Stimulated activated CD8-positive, alpha-beta memory T cell treated with anti-CD3 and anti-CD28 coated beads, Interleukin-15, amount 100 ng/mL, for 24 hours (primary cell): Measurements from ENCODE around the gene ZSWIM4.

Source experiments
- DNase-seq: peaks from one replicate; pipeline ENCODE4 v3.0.0-alpha.2; 2020; ENCODE audit warnings: low read depth

Gene ZSWIM4

DNA sequence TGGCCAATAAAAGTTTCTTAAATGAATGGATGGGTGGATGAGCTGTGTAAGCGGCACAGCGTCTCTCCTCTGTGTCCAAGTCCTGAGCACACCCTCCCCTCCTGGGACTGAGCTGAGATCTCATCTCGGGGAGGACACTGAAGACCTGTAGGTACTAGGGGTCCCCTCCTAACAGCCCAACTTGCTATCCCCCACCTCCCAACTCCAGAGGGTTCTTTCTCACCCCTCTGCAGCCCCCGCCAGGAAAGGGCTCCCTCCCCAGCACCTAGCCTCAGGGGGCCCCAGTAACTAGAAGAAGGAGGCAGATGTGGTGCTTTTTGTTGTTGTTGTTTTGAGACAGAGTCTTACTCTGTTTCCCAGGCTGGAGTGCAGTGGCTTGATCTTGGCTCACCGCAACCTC is 80.6 kb downstream of the ZSWIM4 start:
- no peak for DNase-seq

- DNase-seq = no peak
Observed at GRCh38 chr19:13876834-13877233, 81.6 kb downstream of the ZSWIM4 start, which contains the start of gene NANOS3. Gene NANOS3 (plus strand): TSS chr19:13877134. CDS start chr19:13877249, 115 bp downstream.

GRCh38 chr19:13877303-13877702 is 82.1 kb downstream of the ZSWIM4 start:
- no peak for DNase-seq

GRCh38 chr19:13880059-13881043 is 85.1 kb downstream of the ZSWIM4 start:
- DNase-seq = peak; percentile 94

DNA sequence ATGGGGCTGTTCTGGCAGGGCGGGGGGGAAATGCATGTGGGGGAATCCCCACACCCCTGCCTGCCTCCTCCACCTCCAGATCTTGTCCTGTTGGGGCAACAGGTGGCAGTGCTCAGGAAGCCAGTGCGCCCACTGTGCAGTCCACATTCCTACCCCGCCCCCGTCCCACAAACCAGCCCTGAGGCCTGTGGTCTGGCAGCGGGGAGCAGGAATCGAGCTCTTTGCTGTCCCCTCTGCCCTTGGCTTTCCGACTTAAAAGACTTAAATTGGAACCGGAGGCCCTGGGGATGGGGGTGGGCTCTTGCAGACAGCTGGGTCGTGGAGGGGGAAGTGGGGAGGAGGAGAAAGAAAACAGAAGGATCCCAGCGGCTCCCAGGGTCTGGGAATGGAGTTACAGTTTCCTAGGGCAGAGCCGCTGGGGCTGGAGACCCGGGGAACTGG is 86.0 kb downstream of the ZSWIM4 start:
- DNase-seq = no peak
